GM23248 (cell line): Measurements from ENCODE around the gene AMH.

Experiments used
- EZH2 ChIP-seq: fragments of 200-600 bp; sonication (generic); IDR thresholded peaks from 2 replicates; pipeline ENCODE4 v1.6.1; 2018; ENCODE audit warnings: antibody characterized with exemption, mild to moderate bottlenecking; ENCODE audit not compliant: insufficient read depth, poor library complexity, severe bottlenecking
- EZH2phosphoT487 ChIP-seq: fragments of 200-600 bp; sonication (generic); IDR thresholded peaks from 2 replicates; pipeline ENCODE4 v1.6.1; 2018; ENCODE audit warnings: antibody characterized with exemption, moderate library complexity, mild to moderate bottlenecking, low read depth; ENCODE audit not compliant: insufficient read depth

DNA sequence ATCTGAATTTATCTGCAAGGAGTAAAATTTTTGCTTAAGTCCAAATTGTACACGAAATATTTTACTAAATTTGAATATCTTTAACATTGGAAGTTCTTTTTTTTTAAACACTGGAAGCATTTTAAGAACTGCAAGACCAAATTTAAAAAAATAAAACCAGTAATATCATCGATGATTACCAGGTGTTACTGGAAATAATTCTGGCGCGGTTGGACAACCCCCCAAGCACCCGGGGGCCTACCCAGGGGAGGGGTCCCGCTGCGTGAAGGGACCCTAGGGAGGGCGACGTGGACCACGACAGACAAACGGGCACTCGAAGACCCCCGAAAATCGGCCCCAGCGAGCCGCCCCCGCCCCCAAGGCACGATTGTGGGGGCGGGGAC is 19.7 kb downstream of the AMH start:
- TF ChIP-seq EZH2 (no peak), EZH2phosphoT487 (no peak)
